GM10248 (cell line): ENCODE data around the gene B3GAT1.

Source experiments
- CTCF ChIA-PET: fragments of 300-600 bp; sonication (Branson Sonifier 250); formaldehyde crosslinking; extraction: SDS; loops from one replicate; lab custom pipeline; 2021; ENCODE audit warnings: antibody characterized with exemption; lab: Yijun Ruan, JAX
- POLR2A ChIA-PET: fragments of 350-650 bp; sonication (Branson Sonifier 250); formaldehyde crosslinking; extraction: SDS; loops from one replicate; lab custom pipeline; 2020; ENCODE audit warnings: antibody characterized with exemption; lab: Yijun Ruan, JAX
- DNase-seq: peaks from one replicate; pipeline ENCODE4 v3.0.0; 2012; ENCODE audit errors: extremely low spot score
- TF ChIP-seq, protein P1 (sequence below): IDR thresholded peaks from 2 replicates; pipeline ENCODE4 v1.5.1; 2012; ENCODE audit warnings: mild to moderate bottlenecking, low read depth; ENCODE audit errors: extremely low read depth, missing control alignments, control extremely low read depth

The B3GAT1 gene

DNA sequence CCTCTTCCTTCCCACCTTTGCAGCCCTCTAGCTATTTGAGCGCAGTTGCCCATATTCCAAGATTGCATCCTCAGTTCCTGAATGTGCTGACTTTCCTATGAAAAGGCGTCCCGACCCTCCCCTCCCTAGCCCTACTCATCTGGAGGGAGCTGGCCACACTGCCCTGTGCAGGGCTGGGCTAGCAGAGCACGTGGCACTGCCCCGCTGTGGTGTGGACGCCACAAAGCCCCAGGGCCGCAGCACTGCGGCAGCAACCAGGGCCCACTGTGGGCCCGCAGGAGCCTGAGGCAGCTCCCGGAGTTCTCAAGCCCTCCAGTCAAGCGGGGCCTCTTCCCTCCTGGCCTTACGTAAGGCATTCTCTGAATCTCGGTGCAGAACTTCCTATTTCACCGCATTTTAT is 27.6 kb downstream of the B3GAT1 start:
- ChIA-PET CTCF (no interaction called here), POLR2A (no interaction called here)
- DNase-seq, result no peak
- TF ChIP-seq, protein P1, sequence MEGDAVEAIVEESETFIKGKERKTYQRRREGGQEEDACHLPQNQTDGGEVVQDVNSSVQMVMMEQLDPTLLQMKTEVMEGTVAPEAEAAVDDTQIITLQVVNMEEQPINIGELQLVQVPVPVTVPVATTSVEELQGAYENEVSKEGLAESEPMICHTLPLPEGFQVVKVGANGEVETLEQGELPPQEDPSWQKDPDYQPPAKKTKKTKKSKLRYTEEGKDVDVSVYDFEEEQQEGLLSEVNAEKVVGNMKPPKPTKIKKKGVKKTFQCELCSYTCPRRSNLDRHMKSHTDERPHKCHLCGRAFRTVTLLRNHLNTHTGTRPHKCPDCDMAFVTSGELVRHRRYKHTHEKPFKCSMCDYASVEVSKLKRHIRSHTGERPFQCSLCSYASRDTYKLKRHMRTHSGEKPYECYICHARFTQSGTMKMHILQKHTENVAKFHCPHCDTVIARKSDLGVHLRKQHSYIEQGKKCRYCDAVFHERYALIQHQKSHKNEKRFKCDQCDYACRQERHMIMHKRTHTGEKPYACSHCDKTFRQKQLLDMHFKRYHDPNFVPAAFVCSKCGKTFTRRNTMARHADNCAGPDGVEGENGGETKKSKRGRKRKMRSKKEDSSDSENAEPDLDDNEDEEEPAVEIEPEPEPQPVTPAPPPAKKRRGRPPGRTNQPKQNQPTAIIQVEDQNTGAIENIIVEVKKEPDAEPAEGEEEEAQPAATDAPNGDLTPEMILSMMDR, result no peak

DNA sequence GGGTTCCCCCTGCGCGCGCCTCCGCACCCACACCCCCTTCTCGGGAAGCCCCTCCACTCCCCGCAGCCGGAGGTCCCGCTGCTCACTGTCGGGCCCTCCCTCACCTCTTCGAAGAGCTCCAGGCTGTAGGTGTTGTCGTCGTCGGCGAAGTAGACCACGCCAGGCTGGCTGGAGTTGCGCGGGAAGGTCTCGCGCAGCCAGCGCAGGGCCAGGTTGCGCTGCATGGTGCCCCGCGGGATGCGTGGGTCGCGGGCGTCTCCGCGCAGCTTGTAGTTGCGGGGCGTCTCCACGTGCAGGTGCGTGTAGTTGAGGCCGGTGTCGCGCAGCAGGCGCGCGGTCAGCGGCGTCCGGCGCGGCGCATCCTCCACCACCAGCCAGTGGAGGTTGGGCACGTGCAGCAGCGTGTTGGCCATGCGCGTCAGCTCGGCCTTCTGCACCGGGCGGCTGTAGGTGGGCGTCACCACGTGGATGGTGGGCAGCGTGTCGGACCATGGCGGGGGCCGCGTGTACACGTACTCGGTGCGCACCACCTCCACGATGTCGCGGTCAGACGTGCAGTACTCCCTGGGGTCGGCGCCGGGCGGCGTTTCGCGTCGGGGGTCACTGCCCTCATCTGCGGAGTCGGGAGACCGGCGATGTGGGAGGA is 28.3 kb downstream of the B3GAT1 start:
- DNase-seq, result no peak
- CTCF ChIA-PET, result no interaction called here
- POLR2A ChIA-PET, result no interaction called here
- TF ChIP-seq, protein P1, result no peak

DNA sequence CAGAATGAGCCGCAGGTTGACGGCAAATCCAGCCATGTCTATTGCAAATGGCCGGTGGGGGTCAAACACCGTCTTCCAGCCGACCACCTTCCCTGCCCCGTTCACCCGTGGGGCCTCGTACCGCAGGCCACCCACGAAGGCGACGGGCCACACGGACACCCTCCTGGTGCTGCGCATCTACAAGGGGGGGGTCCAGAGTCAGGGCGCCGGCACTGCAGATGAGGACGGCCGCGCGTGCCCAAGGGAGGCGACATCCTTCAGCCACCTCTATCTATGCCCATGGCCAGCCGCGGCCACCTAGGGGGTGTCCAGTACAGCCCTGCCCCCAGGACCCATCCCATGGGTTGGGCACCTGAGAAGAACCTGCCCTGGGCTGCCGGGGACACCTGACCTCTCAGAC is 29.2 kb downstream of the B3GAT1 start:
- CTCF ChIA-PET, result no interaction called here
- POLR2A ChIA-PET, result no interaction called here
- DNase-seq, result no peak
- TF ChIP-seq, protein P1, result no peak

DNA sequence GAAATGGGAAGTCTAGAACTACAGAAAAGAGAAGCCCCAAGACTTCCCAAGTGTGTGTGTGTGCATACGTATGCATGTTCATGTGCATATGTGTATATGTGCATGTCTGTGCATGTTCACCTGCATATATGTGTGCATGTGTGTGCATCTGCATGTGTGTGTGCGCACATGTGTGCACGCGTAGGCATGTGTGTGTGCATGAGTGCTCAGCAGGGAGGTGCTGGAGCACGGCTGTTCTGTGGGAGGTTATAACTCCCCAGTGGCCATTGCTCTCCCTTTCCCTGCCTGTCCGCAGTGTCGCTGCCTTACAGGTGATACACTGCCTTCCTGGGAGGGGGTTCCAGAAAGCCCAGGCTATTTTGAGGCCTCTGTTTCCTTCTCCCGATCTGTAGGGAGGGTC is 29.8 kb downstream of the B3GAT1 start:
- no peak for DNase-seq
- TF ChIP-seq, protein P1, result no peak
- CTCF ChIA-PET, result no interaction called here

DNA sequence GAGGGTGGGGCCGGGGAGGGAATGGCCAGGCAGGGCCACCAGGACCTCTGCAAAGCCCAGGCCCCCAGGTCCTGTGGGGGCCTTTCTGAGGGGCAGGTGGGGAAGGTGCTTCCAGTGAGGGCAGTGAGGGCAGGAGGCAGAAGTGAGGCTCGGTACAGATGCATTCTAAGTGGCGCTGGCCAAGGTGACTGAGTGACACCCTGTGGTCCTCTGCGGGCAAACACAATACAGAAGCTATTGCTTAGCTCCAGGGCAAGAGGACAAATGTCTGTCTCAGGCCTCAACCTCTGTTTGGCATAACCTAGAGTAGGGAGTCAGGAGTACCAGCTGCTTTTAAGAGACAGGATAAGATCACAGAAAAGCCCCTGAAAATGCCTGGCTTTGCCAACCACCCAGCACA is 31.3 kb downstream of the B3GAT1 start:
- TF ChIP-seq, protein P1, result no peak
- no peak for DNase-seq
- POLR2A ChIA-PET, result no interaction called here
- CTCF ChIA-PET, result no interaction called here

More for the DNA sequence above, 29.8 kb downstream of the B3GAT1 start:
- POLR2A ChIA-PET, result no interaction called here

DNA sequence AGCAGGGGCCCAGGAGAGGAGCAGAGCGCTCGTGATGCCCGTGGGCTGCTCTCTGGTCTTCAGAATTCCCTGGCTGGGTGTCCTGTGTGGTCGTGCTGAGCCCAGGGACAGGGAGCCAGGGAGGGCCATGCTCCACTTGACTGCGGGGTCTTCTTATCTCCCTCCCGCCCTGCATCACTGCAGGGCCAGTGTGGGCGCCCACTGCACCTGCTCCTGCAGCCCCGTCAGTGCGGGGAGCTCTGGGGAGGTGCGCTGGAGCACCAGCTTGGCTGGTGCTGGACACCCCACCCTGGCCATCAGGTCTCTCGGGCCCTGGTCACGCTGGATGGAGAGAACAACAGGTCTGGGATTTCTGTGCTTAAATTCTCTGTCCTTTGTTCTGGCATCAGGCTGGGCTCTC is 31.8 kb downstream of the B3GAT1 start:
- TF ChIP-seq, protein P1, result no peak
- ChIA-PET POLR2A (no interaction called here), CTCF (no interaction called here)
- no peak for DNase-seq

DNA sequence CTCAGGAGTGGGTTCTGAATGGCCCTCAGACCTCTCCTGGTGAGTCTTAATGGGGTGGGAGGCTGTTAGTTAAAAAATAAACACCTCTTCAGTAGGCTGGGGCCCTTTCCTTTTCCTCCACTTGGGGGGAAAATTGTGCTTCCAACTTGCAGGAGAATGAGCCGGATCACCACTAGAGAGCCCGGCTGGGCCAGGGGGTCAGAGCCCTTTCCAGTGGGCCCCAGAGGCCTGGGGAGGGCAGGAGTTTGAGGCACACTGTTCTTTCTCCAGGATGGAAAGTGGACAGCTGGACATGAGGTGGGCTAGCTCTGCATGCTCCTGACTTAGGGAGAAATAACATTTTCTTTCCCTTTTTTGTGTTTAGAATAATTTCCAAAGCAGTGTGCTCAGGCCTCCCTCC is 32.8 kb downstream of the B3GAT1 start:
- CTCF ChIA-PET, result no interaction called here
- no peak for DNase-seq
- TF ChIP-seq, protein P1, result no peak
- POLR2A ChIA-PET, result no interaction called here
